Activated T-helper 1 cell treated with anti-CD3 and anti-CD28 coated beads, Interleukin-12 subunit alpha, Interleukin-12 subunit beta, Interleukin-2, Interleukin-4 antibody, amounts not matched to agents 30 ng/mL and 10 ng/mL and 1 ng/mL, durations not matched to agents 14 hours and 24 hours and 36 hours (primary cell): Measurements from ENCODE around the gene PRMT9. TPM values are rescaled to one million over a fixed set of nuclear protein-coding genes. Genes with fewer than 3 reads are reported as not detected.
A peak's percentile ranks its signal among the peaks of the same experiment; 100 is the strongest.

Source experiments
- DNase-seq: peaks from one replicate; pipeline ENCODE4 v3.0.0; 2021; ENCODE audit warnings: low spot score
- H3K27ac Mint-ChIP-seq: one replicate; pipeline ENCODE4 v1.8.0; 2021; ENCODE audit warnings: mild to moderate bottlenecking, mixed read lengths
- H3K27me3 Mint-ChIP-seq: one replicate; pipeline ENCODE4 v1.8.0; 2022; ENCODE audit warnings: mild to moderate bottlenecking, moderate library complexity, mixed read lengths; ENCODE audit not compliant: insufficient read depth
- H3K36me3 Mint-ChIP-seq: one replicate; pipeline ENCODE4 v1.8.0; 2021; ENCODE audit warnings: low read depth, mixed read lengths
- H3K4me1 Mint-ChIP-seq: one replicate; pipeline ENCODE4 v1.8.0; 2021; ENCODE audit warnings: low read depth, mixed read lengths
- H3K4me3 Mint-ChIP-seq: one replicate; pipeline ENCODE4 v1.8.0; 2021; ENCODE audit warnings: mild to moderate bottlenecking, moderate library complexity, mixed read lengths
- H3K9me3 Mint-ChIP-seq: one replicate; pipeline ENCODE4 v1.8.0; 2021; ENCODE audit warnings: mixed read lengths
- intact Hi-C: fragments of 100-400 bp; cut with micrococcal nuclease; formaldehyde crosslinking; loops from one replicate; pipeline ENCODE4 v1.15.1; 2024
- total RNA-seq: library from RNA; stranded (reverse); gene quantifications from 2 replicates; pipeline ENCODE4 v1.2.3, GENCODE V29; 2022

PRMT9 gene
- total RNA-seq, 1 donor from 2014 or later: 6.8 TPM

DNA sequence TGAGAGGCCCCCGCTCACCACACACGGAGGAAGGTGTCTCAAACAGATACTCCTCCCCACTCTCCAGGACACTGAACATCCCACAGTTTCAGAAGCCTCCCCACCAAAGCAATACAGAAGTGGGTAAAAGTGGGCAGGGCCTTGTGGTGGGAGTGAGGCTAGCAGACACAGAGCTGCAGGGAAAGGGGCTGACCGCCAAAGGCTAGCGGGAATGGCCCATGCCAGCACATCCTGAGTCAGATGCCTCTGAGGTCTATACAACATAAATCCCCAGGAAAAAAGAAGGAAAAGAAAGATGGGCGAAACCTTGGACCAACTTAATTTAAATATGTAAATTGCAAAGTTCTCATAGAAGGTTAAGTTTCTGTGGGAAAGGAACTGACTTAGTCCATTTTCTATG, 26.0 kb upstream of the PRMT9 start:
- Mint-ChIP-seq H3K4me1 (no peaks in the 10 kb centered on the region), H3K36me3 (no peaks in the 10 kb centered on the region), H3K27ac (no peak overlapping the region), H3K9me3 (no peaks in the 10 kb centered on the region), H3K27me3 (peaks cover 7% of the 10 kb centered on the region), H3K4me3 (no peak overlapping the region)
- no peak for DNase-seq
- intact Hi-C loops: loop anchor here (2.0 kb wide), 3 partner anchors 21 to 191 kb away; partner anchors contain the start of gene PRMT9

DNA sequence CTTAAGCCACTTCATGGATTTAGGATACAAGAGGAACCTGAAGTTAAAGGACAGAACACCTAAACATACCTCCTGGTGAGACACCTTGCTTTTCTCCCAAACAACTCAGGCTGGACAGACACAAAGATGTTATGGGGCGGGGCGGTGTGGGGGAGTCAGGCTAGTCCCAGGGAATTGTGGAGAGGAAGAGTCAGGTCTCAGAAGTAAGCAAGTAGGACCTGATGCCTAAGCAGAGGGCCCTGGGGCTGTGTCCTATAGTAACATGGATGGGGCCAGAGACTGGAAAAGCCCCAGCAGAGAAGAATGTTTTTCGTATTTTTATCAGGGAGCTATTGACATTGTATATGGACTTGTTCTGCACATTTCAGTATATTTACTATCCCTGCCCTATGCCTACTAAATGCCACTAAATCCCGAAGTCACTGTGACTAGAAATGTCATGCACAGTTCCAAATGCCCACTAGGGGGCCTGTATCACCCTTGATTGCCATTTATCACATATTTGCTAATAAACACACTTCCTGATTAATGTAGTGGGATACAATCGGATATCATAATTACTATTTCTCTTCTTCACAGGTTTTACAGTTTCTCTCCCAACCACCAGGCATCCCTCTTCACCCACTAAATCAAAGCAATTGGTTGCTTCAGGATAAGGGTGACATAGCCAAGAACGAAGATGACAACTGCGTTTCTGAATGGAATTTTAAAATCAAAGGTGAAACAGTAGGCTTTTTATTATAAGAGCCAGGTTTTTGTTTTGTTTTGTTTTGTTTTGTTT, 24.1 kb upstream of the PRMT9 start:
- H3K4me1 Mint-ChIP-seq: no peaks in the 10 kb centered on the region
- H3K27ac Mint-ChIP-seq: no peak overlapping the region
- no peaks in the 10 kb centered on the region for H3K9me3 Mint-ChIP-seq
- H3K4me3 Mint-ChIP-seq: no peak overlapping the region
- no peaks in the 10 kb centered on the region for H3K36me3 Mint-ChIP-seq
- H3K27me3 Mint-ChIP-seq: peaks cover 4% of the 10 kb centered on the region
- intact Hi-C loops: loop anchor here (1.0 to 2.0 kb wide), 4 partner anchors 23 to 189 kb away; partner anchors contain the start of gene PRMT9
- peak; percentile 17 for DNase-seq

DNA sequence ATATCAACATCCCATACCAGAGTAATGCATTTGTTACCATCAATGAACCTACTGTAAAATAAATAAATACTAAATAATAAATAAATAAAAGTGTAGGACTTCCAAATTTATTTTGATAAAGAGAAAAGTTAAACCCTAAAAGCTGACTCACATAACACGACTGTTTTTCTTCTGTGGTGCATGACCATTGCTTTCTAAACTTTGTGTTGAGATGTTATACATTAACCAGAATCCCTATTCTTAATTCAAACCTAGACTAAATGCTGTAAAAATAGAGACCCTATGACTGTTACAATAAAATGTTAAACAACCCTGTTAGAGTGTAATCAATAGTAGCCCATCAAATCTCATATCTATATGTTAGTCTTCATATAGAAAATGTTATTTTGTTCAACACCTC, 20.9 kb upstream of the PRMT9 start:
- no peak overlapping the region for H3K27ac Mint-ChIP-seq
- DNase-seq: no peak
- peaks cover 16% of the 10 kb centered on the region for H3K27me3 Mint-ChIP-seq
- intact Hi-C loops: no loop called here
- no peaks in the 10 kb centered on the region for H3K36me3 Mint-ChIP-seq
- H3K4me1 Mint-ChIP-seq: no peaks in the 10 kb centered on the region
- no peak overlapping the region for H3K4me3 Mint-ChIP-seq
- no peaks in the 10 kb centered on the region for H3K9me3 Mint-ChIP-seq

DNA sequence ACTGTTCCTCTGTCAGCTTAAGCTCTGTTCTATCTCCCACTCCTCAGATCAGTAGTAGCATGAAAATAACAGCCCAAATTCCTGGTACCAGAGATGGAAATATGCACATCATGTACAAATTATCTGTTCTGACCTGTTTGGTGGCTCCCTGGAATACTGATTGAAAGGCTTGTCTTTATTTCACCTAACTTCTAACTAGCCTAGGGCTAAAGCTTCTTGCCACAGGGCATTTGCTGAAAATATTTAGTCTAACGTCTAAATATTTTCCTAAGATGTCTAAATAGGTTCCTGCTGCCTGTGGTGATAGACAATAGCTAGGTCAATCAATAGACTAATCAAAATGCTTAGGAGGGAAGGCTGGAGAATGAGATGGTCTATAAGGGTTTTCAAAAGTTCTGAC, 12.9 kb upstream of the PRMT9 start:
- no peaks in the 10 kb centered on the region for H3K9me3 Mint-ChIP-seq
- no peak overlapping the region for H3K27ac Mint-ChIP-seq
- H3K4me3 Mint-ChIP-seq: no peak overlapping the region
- intact Hi-C loops: no loop called here
- no peak for DNase-seq
- H3K27me3 Mint-ChIP-seq: peaks cover 20% of the 10 kb centered on the region
- H3K36me3 Mint-ChIP-seq: no peaks in the 10 kb centered on the region
- no peaks in the 10 kb centered on the region for H3K4me1 Mint-ChIP-seq

DNA sequence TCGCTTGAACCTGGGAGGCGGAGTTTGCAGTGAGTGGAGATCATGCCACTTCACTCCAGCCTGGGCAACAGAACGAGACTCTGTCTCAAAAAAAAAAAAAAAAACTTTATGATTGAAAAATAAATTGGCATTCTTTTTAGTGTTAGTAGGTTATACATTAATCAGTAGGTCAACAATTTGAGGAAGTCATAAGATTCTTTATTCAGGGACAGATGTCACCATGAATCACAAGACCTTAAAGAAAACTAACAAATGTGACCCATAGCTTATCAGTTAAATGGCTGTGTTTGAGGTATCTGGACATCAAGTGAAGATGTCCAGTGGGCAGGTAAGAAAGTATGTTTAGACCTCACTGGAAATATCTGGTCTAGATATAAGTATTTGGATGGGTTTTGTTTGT, 9.3 kb upstream of the PRMT9 start:
- H3K9me3 Mint-ChIP-seq: no peaks in the 10 kb centered on the region
- no peaks in the 10 kb centered on the region for H3K4me1 Mint-ChIP-seq
- H3K27ac Mint-ChIP-seq: no peak overlapping the region
- peaks cover 21% of the 10 kb centered on the region for H3K27me3 Mint-ChIP-seq
- intact Hi-C loops: no loop called here
- H3K36me3 Mint-ChIP-seq: no peaks in the 10 kb centered on the region
- no peak for DNase-seq
- H3K4me3 Mint-ChIP-seq: no peak overlapping the region

DNA sequence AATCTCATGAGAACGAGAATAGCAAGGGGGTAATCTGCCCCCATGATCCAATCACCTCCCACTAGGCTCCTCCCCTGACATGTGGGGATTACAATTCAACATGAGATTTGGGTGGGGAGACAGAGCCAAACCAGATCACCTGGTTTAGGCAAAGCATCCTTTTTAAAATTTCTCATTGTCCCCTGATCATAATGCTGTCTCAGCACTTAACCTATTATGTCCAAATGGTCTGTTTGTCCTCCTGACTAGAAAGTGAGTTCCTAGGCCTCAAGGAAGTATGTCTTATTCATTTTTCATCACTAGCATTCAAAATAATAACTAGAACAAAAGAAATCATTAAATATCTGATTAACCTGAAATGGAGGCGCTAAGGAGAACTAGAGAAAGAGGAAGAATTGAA, 7.9 kb upstream of the PRMT9 start:
- Mint-ChIP-seq H3K36me3 (no peaks in the 10 kb centered on the region), H3K9me3 (no peaks in the 10 kb centered on the region), H3K27me3 (peaks cover 21% of the 10 kb centered on the region), H3K4me1 (no peaks in the 10 kb centered on the region), H3K27ac (no peak overlapping the region), H3K4me3 (no peak overlapping the region)
- intact Hi-C loops: no loop called here
- DNase-seq: no peak

DNA sequence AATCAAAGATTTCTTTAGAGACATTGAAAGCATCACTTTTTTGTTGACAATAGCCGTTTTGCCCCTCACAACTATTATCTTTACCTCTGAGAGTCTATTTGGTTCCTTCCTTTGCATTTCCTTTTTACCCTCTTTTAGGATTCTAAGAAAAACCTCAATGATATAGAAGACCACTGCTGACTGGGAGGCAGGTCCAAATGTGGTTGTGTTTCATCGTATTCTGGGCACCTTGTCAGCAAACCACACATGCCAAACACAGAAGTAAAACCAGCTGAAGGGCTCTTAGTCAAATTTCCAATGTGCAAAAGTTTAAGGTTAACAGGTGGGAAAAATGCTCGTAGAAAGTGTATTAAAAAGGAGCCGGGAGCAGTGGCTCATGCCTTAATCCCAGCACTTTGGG, 5.1 kb upstream of the PRMT9 start:
- DNase-seq: no peak
- intact Hi-C loops: loop anchor here (10.0 kb wide), 1 partner anchor 174 kb away; no protein-coding TSS in a partner anchor
- H3K4me3 Mint-ChIP-seq: no peak overlapping the region
- no peaks in the 10 kb centered on the region for H3K36me3 Mint-ChIP-seq
- H3K9me3 Mint-ChIP-seq: no peaks in the 10 kb centered on the region
- H3K27ac Mint-ChIP-seq: no peak overlapping the region
- peaks cover 23% of the 10 kb centered on the region for H3K27me3 Mint-ChIP-seq
- peaks cover 10% of the 10 kb centered on the region for H3K4me1 Mint-ChIP-seq

DNA sequence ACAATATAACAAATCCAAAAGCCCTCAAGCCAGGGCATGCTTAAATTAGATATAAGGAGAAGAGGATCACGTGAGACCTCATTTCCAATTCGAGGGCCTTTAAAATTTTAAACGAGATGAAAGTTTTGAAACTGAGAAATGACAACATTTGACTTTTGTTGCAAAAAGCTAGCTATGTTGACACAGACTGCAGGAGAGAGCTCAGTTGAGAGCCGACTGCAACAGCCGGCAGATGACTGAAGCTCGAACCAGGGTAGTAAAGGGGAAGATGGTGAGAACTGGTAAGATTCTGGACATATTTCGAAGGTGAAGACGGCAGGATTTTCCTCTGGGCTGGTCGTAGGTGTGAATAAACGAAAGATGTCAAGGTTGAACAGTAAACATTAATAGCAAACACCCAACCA, 773 bp downstream of the PRMT9 start:
- H3K27ac Mint-ChIP-seq: peak overlapping the region; percentile 90
- peaks cover 30% of the 10 kb centered on the region for H3K4me1 Mint-ChIP-seq
- peaks cover 9% of the 10 kb centered on the region for H3K36me3 Mint-ChIP-seq
- peak overlapping the region; percentile 92 for H3K4me3 Mint-ChIP-seq
- H3K27me3 Mint-ChIP-seq: peaks cover 7% of the 10 kb centered on the region
- intact Hi-C loops: loop anchor here (5.0 to 10.0 kb wide), 2 partner anchors 168 to 759 kb away; partner anchors contain the start of gene NR3C2
- no peak for DNase-seq
- no peaks in the 10 kb centered on the region for H3K9me3 Mint-ChIP-seq

DNA sequence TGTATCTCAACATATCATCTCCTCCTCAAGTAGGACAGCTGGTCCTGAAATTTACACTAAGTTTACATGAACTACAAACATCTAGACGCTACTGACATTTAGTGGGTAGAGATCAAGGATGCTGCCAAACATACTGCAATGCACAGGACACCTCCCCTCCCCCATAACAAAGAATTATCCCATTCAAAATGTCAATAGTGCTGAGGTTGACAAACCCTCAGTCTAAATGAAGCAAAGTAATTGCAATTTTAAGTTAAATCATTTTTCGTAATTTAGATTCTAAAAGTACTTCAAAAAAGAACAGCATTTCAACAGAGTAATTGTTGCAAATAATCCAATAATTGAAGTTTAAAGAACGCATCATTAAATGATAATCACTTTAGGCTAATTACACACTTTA, 1.2 kb downstream of the PRMT9 start:
- H3K9me3 Mint-ChIP-seq: no peaks in the 10 kb centered on the region
- H3K27me3 Mint-ChIP-seq: peaks cover 7% of the 10 kb centered on the region
- no peak for DNase-seq
- intact Hi-C loops: loop anchor here (5.0 to 10.0 kb wide), 2 partner anchors 168 to 760 kb away; partner anchors contain the start of gene NR3C2
- peaks cover 9% of the 10 kb centered on the region for H3K36me3 Mint-ChIP-seq
- peaks cover 30% of the 10 kb centered on the region for H3K4me1 Mint-ChIP-seq
- peak overlapping the region; percentile 90 for H3K27ac Mint-ChIP-seq
- H3K4me3 Mint-ChIP-seq: peak overlapping the region; percentile 92

DNA sequence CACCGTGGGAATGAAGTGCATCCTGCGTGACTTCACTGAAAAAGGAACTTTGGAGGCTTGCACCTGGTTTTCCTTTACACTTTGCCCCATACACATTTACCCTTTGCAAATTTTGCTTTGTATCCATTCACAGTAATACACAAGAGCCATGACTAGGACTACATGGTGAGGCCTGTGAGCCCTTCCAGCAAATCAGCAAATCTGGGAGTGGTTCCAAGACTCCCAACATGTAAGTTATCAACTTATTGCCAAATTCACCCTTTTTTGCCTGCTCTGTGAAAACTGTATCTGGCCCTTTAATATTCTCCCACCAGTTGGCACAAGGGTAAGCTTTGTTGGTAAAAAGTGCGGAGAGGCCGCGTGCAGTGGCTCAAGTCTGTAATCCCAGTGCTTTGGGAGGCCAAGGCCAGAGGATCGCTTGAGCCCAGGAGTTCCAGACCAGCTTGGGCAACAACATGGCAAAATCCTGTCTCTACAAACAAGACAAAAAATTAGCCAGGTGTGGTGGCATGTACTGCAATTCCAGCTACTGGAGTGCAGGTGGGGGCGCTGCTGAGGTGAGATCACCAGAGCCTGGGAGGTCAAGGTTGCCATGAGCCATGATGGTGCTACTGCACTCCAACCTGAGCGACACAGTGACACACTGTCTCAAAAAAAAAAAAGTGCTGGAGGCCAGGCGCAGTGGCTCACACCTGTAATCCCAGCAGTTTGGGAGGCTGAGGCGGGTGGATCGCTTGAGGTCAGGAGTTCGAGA, 5.0 kb downstream of the PRMT9 start:
- Mint-ChIP-seq H3K27me3 (no peaks in the 10 kb centered on the region), H3K4me1 (peaks cover 20% of the 10 kb centered on the region), H3K9me3 (no peaks in the 10 kb centered on the region), H3K4me3 (no peak overlapping the region), H3K36me3 (peaks cover 10% of the 10 kb centered on the region), H3K27ac (no peak overlapping the region)
- no peak for DNase-seq
- intact Hi-C loops: no loop called here

DNA sequence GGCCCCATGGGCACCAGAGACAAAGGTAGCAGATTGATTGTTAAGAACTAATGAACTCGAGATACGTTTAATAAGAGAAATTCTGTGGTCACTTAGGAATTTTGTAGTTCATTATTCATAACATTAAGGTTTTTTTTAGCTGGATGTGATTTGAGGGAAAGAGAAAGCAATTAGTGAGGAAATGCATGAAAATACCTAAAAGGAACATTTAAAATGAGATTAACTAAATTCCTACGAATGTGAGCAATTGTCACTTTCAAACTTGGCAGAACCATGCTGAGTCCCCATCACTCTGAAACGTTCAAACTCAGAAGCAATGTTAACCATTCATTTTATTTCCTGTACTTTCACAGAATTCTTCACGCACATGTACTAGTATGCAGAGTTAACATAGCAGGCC, 5.9 kb downstream of the PRMT9 start:
- Mint-ChIP-seq H3K4me1 (peaks cover 18% of the 10 kb centered on the region), H3K9me3 (no peaks in the 10 kb centered on the region), H3K4me3 (no peak overlapping the region), H3K27me3 (no peaks in the 10 kb centered on the region), H3K27ac (no peak overlapping the region), H3K36me3 (peaks cover 15% of the 10 kb centered on the region)
- intact Hi-C loops: no loop called here
- no peak for DNase-seq

DNA sequence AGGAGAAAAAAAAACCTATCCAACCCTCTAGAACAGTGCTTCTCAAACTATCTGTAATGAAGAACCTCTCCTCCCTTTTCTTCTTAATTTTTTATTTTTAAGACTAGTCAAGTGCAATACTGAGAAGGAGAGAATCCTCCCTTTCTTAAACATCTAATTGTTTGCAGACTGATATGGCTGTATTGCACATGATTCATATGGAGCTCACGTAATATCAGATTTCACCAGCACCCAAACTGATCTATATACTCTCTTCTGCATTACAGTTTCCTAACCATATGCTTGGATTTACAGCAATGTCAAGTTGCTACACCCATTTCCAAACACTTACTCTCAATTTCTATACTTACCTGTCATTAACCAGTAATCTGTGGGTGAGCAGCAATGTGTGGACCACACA, 9.5 kb downstream of the PRMT9 start:
- no peak overlapping the region for H3K4me3 Mint-ChIP-seq
- H3K27ac Mint-ChIP-seq: no peak overlapping the region
- peaks cover 22% of the 10 kb centered on the region for H3K36me3 Mint-ChIP-seq
- H3K9me3 Mint-ChIP-seq: no peaks in the 10 kb centered on the region
- DNase-seq: no peak
- H3K4me1 Mint-ChIP-seq: no peaks in the 10 kb centered on the region
- intact Hi-C loops: no loop called here
- H3K27me3 Mint-ChIP-seq: no peaks in the 10 kb centered on the region

DNA sequence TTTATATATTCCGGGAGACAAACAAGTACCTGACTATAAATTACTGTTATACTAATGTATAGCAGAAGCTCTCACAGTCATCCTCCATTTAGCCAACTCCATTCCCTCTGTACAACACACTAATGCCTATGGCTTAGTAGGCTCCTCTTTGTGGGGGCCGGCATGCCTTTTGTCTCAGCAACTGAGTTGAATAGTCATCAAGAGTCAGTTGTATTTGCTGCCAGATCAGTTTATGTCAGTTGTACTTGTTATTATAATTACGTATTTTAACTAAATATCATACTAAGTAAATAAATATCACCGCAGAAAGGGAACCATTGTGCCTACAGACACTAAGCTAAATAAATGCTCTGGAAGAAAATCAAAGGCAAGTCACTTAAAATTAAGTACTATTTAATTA, 9.9 kb downstream of the PRMT9 start:
- H3K4me1 Mint-ChIP-seq: no peaks in the 10 kb centered on the region
- no peak for DNase-seq
- H3K27ac Mint-ChIP-seq: no peak overlapping the region
- H3K4me3 Mint-ChIP-seq: no peak overlapping the region
- no peaks in the 10 kb centered on the region for H3K27me3 Mint-ChIP-seq
- peaks cover 22% of the 10 kb centered on the region for H3K36me3 Mint-ChIP-seq
- intact Hi-C loops: no loop called here
- H3K9me3 Mint-ChIP-seq: no peaks in the 10 kb centered on the region
